PC-3 (cell line): ENCODE results near the gene GJD3.

ENCODE experiments used
- CTCF ChIP-seq: fragments of 300-600 bp; sonication (generic); conservative IDR thresholded peaks from 2 replicates; pipeline ENCODE4 v1.5.1; 2017; ENCODE audit warnings: antibody characterized with exemption, low read depth, mild to moderate bottlenecking, low read length
- EZH2 ChIP-seq: fragments of 300-600 bp; sonication (generic); IDR thresholded peaks from one replicate; pipeline ENCODE4 v1.6.1; 2017; ENCODE audit warnings: antibody characterized with exemption, mild to moderate bottlenecking, low read length; ENCODE audit not compliant: unreplicated experiment

- TF ChIP-seq CTCF (no peak; the same call in 1 of the 2 replicates), EZH2 (no peak)
Observed at GRCh38 chr17:40316571-40317344, 47.8 kb downstream of the GJD3 start.
